Measurements from ENCODE around the gene SERPINI1. TPM values are rescaled to one million over a fixed set of nuclear protein-coding genes. Genes with fewer than 3 reads are reported as not detected.

SERPINI1 gene
- total RNA-seq, 1 donor from 2014 or later = 1.9 TPM

DNA sequence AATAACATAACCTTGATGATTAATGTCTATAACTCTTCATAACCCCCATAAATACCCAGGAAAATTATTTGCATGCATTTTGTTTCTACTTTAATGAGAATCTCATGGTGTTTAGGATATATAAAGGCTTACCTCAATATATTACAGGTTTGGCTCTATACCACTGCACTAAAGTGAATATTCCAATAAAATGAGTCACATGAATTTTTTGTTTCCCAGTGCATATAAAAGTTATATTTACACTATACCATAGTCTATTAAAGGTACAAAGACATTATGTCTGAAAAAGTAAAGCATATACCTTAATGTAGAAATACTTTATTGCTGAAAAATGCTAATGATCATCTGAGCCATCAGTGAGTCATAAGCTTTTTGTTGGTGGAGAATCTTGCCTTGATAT is 74.7 kb downstream of the SERPINI1 start:
- TF ChIP-seq, protein P1, sequence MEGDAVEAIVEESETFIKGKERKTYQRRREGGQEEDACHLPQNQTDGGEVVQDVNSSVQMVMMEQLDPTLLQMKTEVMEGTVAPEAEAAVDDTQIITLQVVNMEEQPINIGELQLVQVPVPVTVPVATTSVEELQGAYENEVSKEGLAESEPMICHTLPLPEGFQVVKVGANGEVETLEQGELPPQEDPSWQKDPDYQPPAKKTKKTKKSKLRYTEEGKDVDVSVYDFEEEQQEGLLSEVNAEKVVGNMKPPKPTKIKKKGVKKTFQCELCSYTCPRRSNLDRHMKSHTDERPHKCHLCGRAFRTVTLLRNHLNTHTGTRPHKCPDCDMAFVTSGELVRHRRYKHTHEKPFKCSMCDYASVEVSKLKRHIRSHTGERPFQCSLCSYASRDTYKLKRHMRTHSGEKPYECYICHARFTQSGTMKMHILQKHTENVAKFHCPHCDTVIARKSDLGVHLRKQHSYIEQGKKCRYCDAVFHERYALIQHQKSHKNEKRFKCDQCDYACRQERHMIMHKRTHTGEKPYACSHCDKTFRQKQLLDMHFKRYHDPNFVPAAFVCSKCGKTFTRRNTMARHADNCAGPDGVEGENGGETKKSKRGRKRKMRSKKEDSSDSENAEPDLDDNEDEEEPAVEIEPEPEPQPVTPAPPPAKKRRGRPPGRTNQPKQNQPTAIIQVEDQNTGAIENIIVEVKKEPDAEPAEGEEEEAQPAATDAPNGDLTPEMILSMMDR (IDR thresholded peaks at IDR 0.05; ENCODE audit: insufficient read depth, low read length, poor library complexity, severe bottlenecking) = no peak

DNA sequence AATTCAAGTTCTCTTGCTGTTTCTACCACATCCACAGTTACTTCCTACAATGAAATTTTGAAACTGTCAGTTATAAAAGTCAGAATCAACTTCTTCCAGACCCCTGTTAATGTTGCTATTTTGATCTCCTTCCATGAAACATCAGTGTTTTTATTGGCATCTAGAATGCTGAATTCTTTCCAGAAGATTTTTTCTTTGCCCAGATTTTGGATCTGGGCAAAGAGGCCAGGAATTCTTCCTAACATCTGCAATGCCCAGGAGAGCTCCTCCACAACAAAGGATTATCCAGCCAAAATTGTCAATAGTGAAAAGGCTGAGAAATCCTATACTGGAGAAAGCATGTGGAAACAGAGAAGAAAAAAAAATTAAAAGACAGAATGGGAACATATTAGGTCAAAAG is 75.5 kb downstream of the SERPINI1 start:
- DNase-seq (ENCODE audit: low read depth) = no peak
- Histone ChIP-seq H3K36me3 (ENCODE audit: control insufficient read depth, insufficient read depth, low read length) (no peaks in the 10 kb centered on the region), H3K4me3 (ENCODE audit: low read depth, low read length) (no peak overlapping the region), H3K27me3 (ENCODE audit: control insufficient read depth, insufficient read depth, low read length) (no peaks in the 10 kb centered on the region)
- TF ChIP-seq, protein P1 (IDR thresholded peaks at IDR 0.05; ENCODE audit: insufficient read depth, low read length, poor library complexity, severe bottlenecking) = no peak

More for the DNA sequence above, 74.7 kb downstream of the SERPINI1 start:
- DNase-seq (ENCODE audit: low read depth) = no peak
- Histone ChIP-seq H3K4me3 (ENCODE audit: low read depth, low read length) (no peak overlapping the region), H3K36me3 (ENCODE audit: control insufficient read depth, insufficient read depth, low read length) (no peaks in the 10 kb centered on the region), H3K27me3 (ENCODE audit: control insufficient read depth, insufficient read depth, low read length) (no peaks in the 10 kb centered on the region)

DNA sequence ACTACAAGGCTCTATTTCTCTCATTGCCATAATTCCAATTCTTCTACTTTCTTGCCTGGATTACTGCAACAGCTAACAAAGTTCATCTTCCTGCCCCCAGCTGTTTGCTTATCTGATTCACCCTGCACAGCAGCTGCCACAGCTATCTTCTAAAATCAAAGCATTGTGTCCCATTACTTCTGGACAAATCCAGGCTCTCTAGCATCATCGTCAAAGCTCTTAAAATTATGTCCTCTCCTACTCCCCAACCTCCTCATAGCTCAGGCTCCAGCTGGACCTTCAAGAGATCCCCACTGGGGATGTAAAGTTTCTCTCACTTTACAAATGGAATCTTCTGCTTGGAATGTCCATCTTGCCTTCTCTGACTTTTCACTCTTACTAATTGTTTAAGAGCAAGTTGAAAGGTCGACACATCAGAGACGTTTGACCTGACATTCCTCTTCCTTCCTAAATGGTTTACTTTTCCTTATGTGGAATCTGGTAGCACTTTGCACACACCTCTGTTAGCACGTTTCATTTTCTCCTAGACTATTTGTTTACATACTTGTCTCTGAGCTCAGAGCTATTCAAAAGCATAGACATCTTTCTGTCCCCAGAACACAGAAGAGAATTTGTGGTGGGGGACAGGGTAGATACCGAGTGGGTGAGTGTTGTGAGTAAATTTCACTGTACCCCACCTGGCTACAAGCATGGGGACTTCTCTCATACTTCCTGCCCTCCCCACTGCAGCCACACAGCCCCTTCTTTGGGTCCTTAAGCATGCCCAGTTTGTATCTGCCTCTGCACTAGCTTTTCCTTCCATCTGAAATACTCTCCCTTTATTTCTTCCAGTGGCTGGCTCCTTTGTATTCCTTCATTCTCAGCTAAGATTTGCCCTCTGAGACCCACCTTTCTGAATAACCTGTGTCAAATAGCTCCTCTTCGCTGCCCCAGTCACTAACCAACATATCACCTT is 77.9 kb downstream of the SERPINI1 start:
- no peak for DNase-seq (ENCODE audit: low read depth)
- Histone ChIP-seq H3K27me3 (ENCODE audit: control insufficient read depth, insufficient read depth, low read length) (no peaks in the 10 kb centered on the region), H3K36me3 (ENCODE audit: control insufficient read depth, insufficient read depth, low read length) (no peaks in the 10 kb centered on the region), H3K4me3 (ENCODE audit: low read depth, low read length) (no peak overlapping the region)
- TF ChIP-seq, protein P1 (IDR thresholded peaks at IDR 0.05; ENCODE audit: insufficient read depth, low read length, poor library complexity, severe bottlenecking) = no peak

DNA sequence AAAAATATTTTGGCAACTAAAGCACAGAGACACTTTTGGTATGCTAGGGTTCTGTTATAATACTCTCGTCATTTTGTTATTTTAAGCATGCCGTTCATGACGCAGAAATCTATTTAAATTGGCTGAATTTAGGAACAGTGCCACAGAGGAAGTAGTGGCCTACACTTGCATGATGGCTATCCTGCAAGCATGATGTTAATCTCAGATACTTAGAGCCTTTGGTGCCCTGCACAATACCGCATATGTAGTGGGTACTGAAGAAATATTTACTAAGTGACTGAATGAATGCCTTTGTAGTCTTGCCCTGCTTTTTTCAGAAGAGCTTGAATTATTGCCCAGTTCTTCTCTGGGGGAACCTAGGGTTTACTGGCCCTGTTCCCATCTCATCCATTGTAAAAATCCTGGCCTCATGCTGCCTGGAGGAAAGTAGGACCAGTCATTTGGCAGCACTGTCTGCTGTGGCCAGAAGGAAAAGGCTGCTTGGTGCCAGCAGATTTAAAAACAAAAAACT is 79.0 kb downstream of the SERPINI1 start:
- TF ChIP-seq, protein P1 (IDR thresholded peaks at IDR 0.05; ENCODE audit: insufficient read depth, low read length, poor library complexity, severe bottlenecking) = no peak
- Histone ChIP-seq H3K27me3 (ENCODE audit: control insufficient read depth, insufficient read depth, low read length) (no peaks in the 10 kb centered on the region), H3K4me3 (ENCODE audit: low read depth, low read length) (no peak overlapping the region), H3K36me3 (ENCODE audit: control insufficient read depth, insufficient read depth, low read length) (no peaks in the 10 kb centered on the region)
- DNase-seq (ENCODE audit: low read depth) = no peak

DNA sequence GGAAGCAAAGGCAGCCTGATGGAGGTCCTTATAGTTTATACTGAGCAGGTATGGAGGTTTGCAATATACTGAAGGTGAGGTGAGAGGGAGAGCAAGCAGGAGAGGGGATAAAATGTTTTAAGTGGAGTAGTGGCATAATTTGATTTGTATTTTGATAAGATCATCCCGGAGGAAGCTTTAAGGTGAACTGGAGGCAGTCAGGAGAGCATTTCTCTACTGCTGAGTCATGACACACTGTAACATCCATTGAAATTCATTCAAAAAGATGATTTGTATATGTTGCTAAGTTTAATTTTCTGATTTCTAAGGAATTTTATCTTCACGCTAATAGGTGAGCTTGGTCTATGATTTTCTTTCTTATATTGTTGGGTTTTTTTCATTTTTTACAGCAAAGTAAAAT is 81.4 kb downstream of the SERPINI1 start:
- TF ChIP-seq, protein P1 (IDR thresholded peaks at IDR 0.05; ENCODE audit: insufficient read depth, low read length, poor library complexity, severe bottlenecking) = no peak
- Histone ChIP-seq H3K4me3 (ENCODE audit: low read depth, low read length) (no peak overlapping the region), H3K27me3 (ENCODE audit: control insufficient read depth, insufficient read depth, low read length) (no peaks in the 10 kb centered on the region), H3K36me3 (ENCODE audit: control insufficient read depth, insufficient read depth, low read length) (no peaks in the 10 kb centered on the region)
- DNase-seq (ENCODE audit: low read depth) = no peak

Data from kidney epithelial cell (primary cell).